ENCODE data around the gene ERGIC1.

DNA sequence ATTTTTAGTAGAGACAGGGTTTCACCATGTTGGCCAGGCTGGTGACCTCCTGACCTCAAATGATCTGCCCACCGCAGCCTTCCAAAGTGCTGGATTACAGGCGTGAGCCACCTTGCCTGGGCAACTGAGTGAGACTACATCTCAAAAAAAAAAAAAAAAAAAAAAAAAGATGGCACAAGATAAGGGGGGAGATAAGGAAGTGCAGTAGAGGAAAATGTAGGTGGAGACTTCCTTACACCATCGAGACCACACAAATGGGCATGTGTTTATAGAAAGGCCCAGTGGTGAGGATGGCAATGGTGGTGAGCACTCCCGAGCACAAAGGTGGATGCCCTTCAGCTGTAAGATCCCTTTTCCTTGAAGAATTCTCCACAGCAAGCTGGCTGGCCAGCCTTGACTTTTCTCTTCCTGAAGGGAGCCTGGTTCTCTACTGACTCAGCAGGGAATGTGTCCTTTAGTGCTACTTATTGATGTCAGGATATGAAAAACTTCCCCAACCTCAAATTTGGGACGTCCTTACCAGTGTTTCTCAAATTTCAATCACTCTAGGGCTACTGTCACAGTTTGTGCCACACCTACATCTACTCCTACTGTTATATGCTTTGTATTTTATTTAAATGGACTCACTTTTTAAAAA, 28.2 kb downstream of the ERGIC1 start:
- TF ChIP-seq, protein P1, sequence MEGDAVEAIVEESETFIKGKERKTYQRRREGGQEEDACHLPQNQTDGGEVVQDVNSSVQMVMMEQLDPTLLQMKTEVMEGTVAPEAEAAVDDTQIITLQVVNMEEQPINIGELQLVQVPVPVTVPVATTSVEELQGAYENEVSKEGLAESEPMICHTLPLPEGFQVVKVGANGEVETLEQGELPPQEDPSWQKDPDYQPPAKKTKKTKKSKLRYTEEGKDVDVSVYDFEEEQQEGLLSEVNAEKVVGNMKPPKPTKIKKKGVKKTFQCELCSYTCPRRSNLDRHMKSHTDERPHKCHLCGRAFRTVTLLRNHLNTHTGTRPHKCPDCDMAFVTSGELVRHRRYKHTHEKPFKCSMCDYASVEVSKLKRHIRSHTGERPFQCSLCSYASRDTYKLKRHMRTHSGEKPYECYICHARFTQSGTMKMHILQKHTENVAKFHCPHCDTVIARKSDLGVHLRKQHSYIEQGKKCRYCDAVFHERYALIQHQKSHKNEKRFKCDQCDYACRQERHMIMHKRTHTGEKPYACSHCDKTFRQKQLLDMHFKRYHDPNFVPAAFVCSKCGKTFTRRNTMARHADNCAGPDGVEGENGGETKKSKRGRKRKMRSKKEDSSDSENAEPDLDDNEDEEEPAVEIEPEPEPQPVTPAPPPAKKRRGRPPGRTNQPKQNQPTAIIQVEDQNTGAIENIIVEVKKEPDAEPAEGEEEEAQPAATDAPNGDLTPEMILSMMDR (IDR thresholded peaks at IDR 0.05; ENCODE audit: poor library complexity, severe bottlenecking), result no peak
- no peak for TF ChIP-seq POLR2AphosphoS5 (IDR thresholded peaks at IDR 0.05)
- no peak for TF ChIP-seq TAF1 (IDR thresholded peaks at IDR 0.05; ENCODE audit: low read depth)
- TF ChIP-seq EZH2 (IDR thresholded peaks at IDR 0.05; ENCODE audit: borderline replicate concordance, insufficient read depth, low read length, poor library complexity, severe bottlenecking), result no peak
- no peak for TF ChIP-seq SMC3 (conservative IDR thresholded peaks at IDR 0.05; ENCODE audit: poor library complexity)
- no peak for TF ChIP-seq RAD21 (conservative IDR thresholded peaks at IDR 0.05)
- TF ChIP-seq, protein P2, sequence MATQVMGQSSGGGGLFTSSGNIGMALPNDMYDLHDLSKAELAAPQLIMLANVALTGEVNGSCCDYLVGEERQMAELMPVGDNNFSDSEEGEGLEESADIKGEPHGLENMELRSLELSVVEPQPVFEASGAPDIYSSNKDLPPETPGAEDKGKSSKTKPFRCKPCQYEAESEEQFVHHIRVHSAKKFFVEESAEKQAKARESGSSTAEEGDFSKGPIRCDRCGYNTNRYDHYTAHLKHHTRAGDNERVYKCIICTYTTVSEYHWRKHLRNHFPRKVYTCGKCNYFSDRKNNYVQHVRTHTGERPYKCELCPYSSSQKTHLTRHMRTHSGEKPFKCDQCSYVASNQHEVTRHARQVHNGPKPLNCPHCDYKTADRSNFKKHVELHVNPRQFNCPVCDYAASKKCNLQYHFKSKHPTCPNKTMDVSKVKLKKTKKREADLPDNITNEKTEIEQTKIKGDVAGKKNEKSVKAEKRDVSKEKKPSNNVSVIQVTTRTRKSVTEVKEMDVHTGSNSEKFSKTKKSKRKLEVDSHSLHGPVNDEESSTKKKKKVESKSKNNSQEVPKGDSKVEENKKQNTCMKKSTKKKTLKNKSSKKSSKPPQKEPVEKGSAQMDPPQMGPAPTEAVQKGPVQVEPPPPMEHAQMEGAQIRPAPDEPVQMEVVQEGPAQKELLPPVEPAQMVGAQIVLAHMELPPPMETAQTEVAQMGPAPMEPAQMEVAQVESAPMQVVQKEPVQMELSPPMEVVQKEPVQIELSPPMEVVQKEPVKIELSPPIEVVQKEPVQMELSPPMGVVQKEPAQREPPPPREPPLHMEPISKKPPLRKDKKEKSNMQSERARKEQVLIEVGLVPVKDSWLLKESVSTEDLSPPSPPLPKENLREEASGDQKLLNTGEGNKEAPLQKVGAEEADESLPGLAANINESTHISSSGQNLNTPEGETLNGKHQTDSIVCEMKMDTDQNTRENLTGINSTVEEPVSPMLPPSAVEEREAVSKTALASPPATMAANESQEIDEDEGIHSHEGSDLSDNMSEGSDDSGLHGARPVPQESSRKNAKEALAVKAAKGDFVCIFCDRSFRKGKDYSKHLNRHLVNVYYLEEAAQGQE (IDR thresholded peaks at IDR 0.05; ENCODE audit: borderline replicate concordance), result no peak
- TF ChIP-seq MXI1 (conservative IDR thresholded peaks at IDR 0.05; ENCODE audit: poor library complexity, severe bottlenecking), result no peak
- no peak for TF ChIP-seq EP300 (conservative IDR thresholded peaks at IDR 0.05; ENCODE audit: poor library complexity, severe bottlenecking)
